Peyer's patch (tissue), 4 donors: ENCODE data around the gene EEFSEC. TPM values are rescaled to one million over a fixed set of nuclear protein-coding genes. Genes with fewer than 3 reads are reported as not detected.

Source experiments
- DNase-seq, 3 donors: peaks; one replicate each; pipeline ENCODE4 v3.0.0-alpha.2; 2017 to 2019
- H3K27ac ChIP-seq, 4 donors: fragments of 200-600 bp; sonication (generic); one replicate each; pipeline ENCODE4 v1.5.1; 2016 to 2019
- H3K27me3 ChIP-seq, 2 donors: fragments of 200-600 bp; sonication (generic); one replicate each; pipeline ENCODE4 v1.5.1; 2019
- H3K36me3 ChIP-seq, 3 donors: fragments of 200-600 bp; sonication (generic); one replicate each; pipeline ENCODE4 v1.5.1; 2016 to 2019
- H3K4me1 ChIP-seq, 4 donors: fragments of 200-600 bp; sonication (generic); one replicate each; pipeline ENCODE4 v1.5.1; 2016 to 2019
- H3K4me3 ChIP-seq, 4 donors: fragments of 200-600 bp; sonication (generic); 1 replicate in 3 of 4; 2 replicates in 1 of 4; pipeline ENCODE4 v1.5.1; 2016 to 2019; ENCODE audit warnings: mild to moderate bottlenecking in 1 of 4
- H3K9me3 ChIP-seq, 4 donors: fragments of 200-600 bp; sonication (generic); one replicate each; pipeline ENCODE4 v1.5.1; 2016 to 2019; ENCODE audit warnings: mild to moderate bottlenecking in 1 of 4
- POLR2A ChIP-seq, 2 donors: fragments of 450-650 bp; IDR thresholded peaks; one replicate each; pipeline ENCODE4 v1.5.1; 2017; ENCODE audit warnings: antibody characterized with exemption in 2 of 2, mild to moderate bottlenecking in 2 of 2, moderate library complexity in 2 of 2
- total RNA-seq, 4 donors: library from RNA; depleted of rRNA; stranded (reverse); fragments of >200 nt; gene quantifications; one replicate each; pipeline ENCODE4 v1.1.0, GENCODE V29; 2016
- TF ChIP-seq, protein P1 (sequence below), 6 experiments: fragments of 450-650 bp in 4 of 6; fragments of 200-600 bp in 2 of 6; sonication (generic) in 1 of 6; IDR thresholded peaks; one replicate each; pipeline ENCODE4 v1.5.1; 2017 to 2019; ENCODE audit warnings: antibody characterized with exemption in 6 of 6, mild to moderate bottlenecking in 3 of 6, moderate library complexity in 1 of 6

Gene EEFSEC
- total RNA-seq, 4 donors from 2014 or later: 11.7 to 50.3 (median 19.6) TPM

GRCh38 chr3:128439226-128439625 is 285.9 kb downstream of the EEFSEC start:
- Histone ChIP-seq H3K27me3 (no peaks in the 10 kb centered on the region), H3K4me1 (no peaks in the 10 kb centered on the region), H3K27ac (no peak overlapping the region), H3K4me3 (no peak overlapping the region), H3K9me3 (no peaks in the 10 kb centered on the region), H3K36me3 (no peaks in the 10 kb centered on the region)
- no peak for DNase-seq
- TF ChIP-seq, protein P1, sequence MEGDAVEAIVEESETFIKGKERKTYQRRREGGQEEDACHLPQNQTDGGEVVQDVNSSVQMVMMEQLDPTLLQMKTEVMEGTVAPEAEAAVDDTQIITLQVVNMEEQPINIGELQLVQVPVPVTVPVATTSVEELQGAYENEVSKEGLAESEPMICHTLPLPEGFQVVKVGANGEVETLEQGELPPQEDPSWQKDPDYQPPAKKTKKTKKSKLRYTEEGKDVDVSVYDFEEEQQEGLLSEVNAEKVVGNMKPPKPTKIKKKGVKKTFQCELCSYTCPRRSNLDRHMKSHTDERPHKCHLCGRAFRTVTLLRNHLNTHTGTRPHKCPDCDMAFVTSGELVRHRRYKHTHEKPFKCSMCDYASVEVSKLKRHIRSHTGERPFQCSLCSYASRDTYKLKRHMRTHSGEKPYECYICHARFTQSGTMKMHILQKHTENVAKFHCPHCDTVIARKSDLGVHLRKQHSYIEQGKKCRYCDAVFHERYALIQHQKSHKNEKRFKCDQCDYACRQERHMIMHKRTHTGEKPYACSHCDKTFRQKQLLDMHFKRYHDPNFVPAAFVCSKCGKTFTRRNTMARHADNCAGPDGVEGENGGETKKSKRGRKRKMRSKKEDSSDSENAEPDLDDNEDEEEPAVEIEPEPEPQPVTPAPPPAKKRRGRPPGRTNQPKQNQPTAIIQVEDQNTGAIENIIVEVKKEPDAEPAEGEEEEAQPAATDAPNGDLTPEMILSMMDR (IDR thresholded peaks at IDR 0.05): no peak
- no peak for TF ChIP-seq POLR2A (IDR thresholded peaks at IDR 0.05)

- no peaks in the 10 kb centered on the region for H3K27me3 ChIP-seq
- no peaks in the 10 kb centered on the region for H3K36me3 ChIP-seq
- no peaks in the 10 kb centered on the region for H3K4me1 ChIP-seq
- H3K27ac ChIP-seq: no peak overlapping the region
- TF ChIP-seq POLR2A (IDR thresholded peaks at IDR 0.05): no peak
- TF ChIP-seq, protein P1 (IDR thresholded peaks at IDR 0.05): no peak
- no peak overlapping the region for H3K4me3 ChIP-seq
- no peak for DNase-seq
- H3K9me3 ChIP-seq: no peaks in the 10 kb centered on the region
Observed at GRCh38 chr3:128442070-128442469, 288.8 kb downstream of the EEFSEC start.

DNA sequence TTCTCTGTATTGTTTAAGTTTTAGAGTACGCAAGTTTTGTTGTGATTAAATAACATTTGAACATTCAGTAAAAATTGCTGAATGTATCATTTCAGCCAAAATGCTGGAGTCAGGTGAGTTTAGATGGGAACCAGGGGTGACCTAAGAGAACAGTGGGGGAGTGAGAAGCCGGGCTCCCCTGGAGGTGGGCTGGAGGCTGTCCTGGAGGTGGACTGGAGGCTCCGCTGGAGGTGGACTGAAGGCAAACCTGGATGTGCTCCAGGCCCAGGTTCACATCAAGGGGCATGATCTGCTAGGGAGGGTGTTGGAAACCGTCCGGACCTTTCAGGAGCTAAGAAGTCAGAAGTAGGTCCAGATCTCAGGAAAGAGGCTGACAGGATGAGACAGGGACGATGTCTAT is 289.7 kb downstream of the EEFSEC start:
- TF ChIP-seq POLR2A (IDR thresholded peaks at IDR 0.05): no peak
- TF ChIP-seq, protein P1 (IDR thresholded peaks at IDR 0.05): no peak
- no peak overlapping the region for H3K4me3 ChIP-seq
- DNase-seq: no peak
- H3K9me3 ChIP-seq: no peaks in the 10 kb centered on the region
- no peak overlapping the region for H3K27ac ChIP-seq
- H3K27me3 ChIP-seq: no peaks in the 10 kb centered on the region
- H3K36me3 ChIP-seq: no peaks in the 10 kb centered on the region
- H3K4me1 ChIP-seq: no peaks in the 10 kb centered on the region

GRCh38 chr3:128443771-128444170 is 290.5 kb downstream of the EEFSEC start:
- Histone ChIP-seq H3K4me1 (no peaks in the 10 kb centered on the region), H3K9me3 (no peaks in the 10 kb centered on the region), H3K27ac (no peak overlapping the region), H3K36me3 (no peaks in the 10 kb centered on the region), H3K27me3 (no peaks in the 10 kb centered on the region), H3K4me3 (no peak overlapping the region)
- TF ChIP-seq, protein P1 (IDR thresholded peaks at IDR 0.05): no peak
- TF ChIP-seq POLR2A (IDR thresholded peaks at IDR 0.05): no peak
- no peak for DNase-seq

GRCh38 chr3:128445357-128445756 is 292.1 kb downstream of the EEFSEC start:
- TF ChIP-seq POLR2A (IDR thresholded peaks at IDR 0.05): no peak
- TF ChIP-seq, protein P1 (IDR thresholded peaks at IDR 0.05): no peak
- no peaks in the 10 kb centered on the region for H3K9me3 ChIP-seq

GRCh38 chr3:128446821-128447220 is 293.5 kb downstream of the EEFSEC start:
- TF ChIP-seq, protein P1 (IDR thresholded peaks at IDR 0.05): no peak
- TF ChIP-seq POLR2A (IDR thresholded peaks at IDR 0.05): no peak
- no peaks in the 10 kb centered on the region for H3K36me3 ChIP-seq
- no peak overlapping the region for H3K27ac ChIP-seq
- no peaks in the 10 kb centered on the region for H3K27me3 ChIP-seq
- no peaks in the 10 kb centered on the region for H3K9me3 ChIP-seq
- no peaks in the 10 kb centered on the region for H3K4me1 ChIP-seq
- no peak overlapping the region for H3K4me3 ChIP-seq
- DNase-seq: no peak

More at GRCh38 chr3:128445357-128445756, 292.1 kb downstream of the EEFSEC start:
- H3K27ac ChIP-seq: no peak overlapping the region
- no peaks in the 10 kb centered on the region for H3K27me3 ChIP-seq
- no peak for DNase-seq
- no peak overlapping the region for H3K4me3 ChIP-seq
- H3K4me1 ChIP-seq: no peaks in the 10 kb centered on the region
- H3K36me3 ChIP-seq: no peaks in the 10 kb centered on the region
